GM19351 (cell line): Measurements from ENCODE around the gene SMTNL1.

Experiments
- ATAC-seq: cut with Tn5 transposase; IDR thresholded peaks from one replicate; pipeline ENCODE4 v1.9.1; 2021; ENCODE audit warnings: mild to moderate bottlenecking, moderate library complexity; ENCODE audit not compliant: unreplicated experiment

Gene SMTNL1

DNA sequence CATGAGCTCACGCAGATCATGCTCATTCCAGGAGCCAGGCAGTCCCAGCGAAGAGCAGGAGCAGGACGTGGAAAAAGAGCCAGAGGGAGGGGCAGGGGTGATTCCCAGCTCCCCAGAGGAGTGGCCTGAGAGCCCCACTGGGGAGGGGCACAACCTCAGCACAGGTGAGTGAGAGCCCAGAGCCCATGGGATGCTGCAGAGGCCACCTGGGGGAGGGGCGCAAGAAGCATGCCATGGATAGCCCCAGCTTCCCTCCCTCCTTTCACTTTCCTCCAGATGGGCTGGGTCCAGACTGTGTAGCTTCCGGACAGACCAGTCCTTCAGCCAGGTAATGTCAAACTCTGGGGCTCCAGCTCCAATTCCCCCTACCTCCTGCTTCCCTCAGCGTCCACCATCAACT, 6.2 kb downstream of the SMTNL1 start:
- ATAC-seq: no peak

DNA sequence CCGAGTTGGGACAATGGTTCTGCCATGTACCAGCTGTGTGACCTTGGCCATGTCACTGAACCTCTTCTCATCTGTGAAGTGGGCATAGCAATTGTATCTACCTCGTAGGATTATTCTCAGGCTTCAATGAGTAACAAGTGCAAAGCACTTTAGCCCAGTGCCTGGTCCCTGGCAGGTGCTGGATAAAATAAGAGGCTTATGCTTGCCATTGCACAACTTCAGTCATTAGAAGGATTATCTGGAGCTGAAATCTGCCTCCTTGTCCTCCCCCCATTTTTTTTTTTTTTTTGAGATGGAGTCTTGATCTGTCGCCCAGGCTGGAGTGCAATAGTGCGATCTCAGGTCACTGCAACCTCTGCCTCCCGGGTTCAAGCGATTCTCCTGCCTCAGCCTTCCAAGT, 7.2 kb downstream of the SMTNL1 start:
- no peak for ATAC-seq

DNA sequence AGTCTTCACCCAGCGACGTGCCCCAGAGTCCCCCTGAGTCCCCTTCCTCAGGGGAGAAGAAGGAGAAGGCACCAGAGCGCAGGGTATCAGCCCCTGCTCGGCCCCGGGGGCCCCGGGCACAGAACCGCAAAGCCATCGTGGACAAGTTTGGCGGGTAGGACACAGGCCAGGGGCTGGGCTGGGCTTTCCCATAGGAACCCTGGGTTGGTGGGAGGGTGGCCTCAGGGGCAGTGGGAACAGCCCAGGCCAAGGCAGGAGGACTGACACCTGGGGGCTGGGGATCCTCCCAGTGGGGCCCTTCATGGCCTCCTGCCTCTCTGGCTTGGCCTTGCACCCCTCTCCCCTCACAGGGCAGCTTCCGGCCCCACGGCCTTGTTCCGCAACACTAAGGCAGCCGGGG, 8.5 kb downstream of the SMTNL1 start:
- no peak for ATAC-seq

DNA sequence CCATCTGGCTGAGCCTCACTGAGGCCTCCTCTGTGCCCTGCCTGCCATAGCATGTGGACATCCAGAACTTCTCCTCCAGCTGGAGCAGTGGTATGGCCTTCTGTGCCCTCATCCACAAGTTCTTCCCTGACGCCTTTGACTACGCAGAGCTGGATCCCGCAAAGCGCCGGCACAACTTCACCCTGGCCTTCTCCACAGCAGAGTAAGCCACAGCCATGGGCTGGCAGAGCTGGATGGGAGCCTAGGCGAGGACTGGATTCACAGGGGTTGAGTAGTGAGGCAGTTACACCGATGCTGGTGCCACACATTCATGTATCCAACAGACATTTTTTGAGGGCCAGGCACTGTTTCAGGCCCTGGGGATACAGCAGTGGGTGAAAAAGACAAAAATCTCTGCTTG, 9.1 kb downstream of the SMTNL1 start:
- no peak for ATAC-seq

DNA sequence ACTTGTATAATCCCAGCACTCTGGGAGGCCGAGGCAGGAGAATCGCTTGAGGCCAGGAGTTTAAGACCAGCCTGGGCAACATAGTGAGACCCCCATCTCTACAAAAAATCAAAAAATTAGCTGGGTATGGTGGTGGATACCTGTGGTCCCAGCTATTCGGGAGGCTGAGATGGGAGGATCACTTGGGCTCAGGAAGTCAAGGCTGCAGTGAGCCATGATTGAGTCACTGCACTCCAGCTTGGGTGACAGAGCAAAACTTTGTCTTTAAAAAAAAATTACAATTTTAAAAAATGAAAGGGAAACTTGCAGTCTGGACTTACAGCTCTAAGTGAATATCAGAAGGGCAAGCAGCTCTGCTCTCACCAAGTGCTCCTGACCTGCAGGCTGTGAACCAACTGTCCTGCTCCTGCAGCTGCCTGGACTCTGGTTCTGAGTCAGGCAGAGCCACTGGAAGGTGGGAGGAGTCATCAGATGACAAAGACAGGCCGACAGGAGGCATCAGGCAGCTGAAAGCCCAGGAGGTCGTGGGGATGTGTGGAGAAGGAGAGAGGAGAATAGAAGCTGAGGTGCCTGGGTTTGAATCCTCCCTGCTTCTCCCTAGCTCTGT, 9.6 kb downstream of the SMTNL1 start:
- peak; percentile 78 for ATAC-seq

DNA sequence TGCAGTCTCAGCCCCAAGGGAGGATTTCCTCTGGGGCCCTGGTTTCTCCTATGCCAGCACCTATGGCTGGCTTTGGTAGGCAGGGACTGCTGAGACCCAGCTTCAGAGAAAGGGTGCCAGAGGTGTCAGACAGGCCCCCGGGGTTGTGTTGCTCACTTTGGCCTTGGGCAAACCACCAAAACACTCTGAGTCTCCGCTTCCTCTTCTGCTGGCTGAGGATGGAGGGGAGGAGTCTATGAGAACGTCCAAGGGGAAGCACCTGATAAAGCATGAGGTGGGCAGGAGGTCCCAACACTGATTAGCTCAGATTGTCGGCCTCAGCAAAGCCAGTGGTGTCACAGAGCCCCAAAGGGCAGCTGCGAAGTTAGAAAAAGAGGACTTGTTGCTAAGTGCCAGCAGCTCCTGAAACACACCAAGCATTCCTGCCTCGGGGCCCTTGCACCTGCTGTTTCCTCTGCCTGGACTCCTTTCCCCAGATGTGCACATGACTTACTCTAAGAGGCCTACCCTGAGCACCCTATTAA, 10.5 kb downstream of the SMTNL1 start:
- ATAC-seq: peak; percentile 87

DNA sequence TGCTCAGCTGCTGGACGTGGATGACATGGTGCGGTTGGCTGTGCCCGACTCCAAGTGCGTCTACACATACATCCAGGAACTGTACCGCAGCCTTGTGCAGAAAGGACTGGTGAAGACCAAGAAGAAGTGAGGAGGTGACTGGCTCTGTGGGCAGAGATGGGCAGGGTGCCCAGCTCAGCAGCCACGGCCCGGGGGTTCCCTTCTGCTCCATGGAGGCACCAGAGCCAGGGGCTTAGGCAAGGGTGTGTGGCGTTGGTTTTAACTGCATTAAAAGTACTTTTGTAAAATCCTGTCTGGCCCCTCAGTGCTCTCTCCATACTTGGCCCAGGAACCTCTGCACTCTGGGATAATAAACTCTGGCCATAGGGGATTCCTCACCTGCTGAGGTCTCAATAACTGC, 12.6 kb downstream of the SMTNL1 start:
- no peak for ATAC-seq

DNA sequence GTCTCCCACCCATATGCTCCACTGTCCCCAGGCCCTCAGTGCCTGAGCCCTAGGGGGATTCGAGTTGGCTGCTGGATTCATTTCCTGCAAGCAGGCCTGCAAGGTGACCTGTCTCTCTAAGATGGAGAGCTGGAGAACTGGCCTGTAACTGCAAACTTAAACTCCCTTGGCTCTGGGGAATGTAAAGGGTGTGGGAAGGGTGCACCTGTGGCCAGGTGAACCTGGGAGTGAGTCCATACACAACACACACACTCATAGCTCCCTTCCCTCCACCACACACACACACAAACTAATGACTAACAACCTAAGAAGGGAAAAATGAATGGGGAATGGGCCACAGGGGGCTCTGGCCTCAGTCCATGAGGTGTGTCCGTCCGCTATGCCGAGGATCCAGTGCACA, 14.5 kb downstream of the SMTNL1 start:
- ATAC-seq: no peak

DNA sequence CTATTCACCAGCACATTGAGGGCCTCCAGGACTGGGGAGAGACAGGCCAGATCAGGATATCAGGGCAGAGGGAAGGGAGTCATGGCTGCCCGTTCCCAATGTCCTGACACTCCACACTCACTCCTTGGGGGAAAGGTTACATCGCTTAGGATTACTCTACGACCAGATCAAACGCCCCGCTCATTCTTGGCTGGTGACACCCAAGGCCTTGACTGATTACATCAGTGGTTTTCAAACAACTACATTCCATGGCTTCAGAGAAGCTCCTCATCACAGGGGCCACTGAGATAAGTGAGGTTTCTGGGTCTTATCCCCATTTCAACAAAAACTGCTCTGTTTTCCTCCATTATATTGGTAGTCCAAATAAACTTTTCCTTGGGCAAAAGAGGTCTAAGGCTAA, 15.1 kb downstream of the SMTNL1 start:
- ATAC-seq: no peak

DNA sequence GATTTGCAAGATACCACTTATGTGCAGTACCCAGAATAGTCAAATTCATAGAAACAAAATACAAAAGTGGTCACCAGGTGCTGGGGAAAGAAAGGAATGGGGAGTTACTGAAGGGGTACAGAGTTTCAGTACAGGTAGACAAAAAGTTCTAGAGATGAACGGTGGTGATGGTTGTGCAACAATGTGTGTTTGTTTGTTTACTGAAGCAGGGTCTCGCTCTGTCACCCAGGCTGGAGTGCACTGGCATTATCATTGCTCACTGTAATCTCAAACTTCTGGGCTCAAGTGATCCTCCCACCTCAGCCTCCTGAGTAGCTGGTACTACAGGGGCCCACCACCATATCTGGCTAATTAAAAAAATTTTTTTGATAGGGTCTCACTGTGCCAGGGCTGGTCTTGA, 18.0 kb downstream of the SMTNL1 start:
- no peak for ATAC-seq

DNA sequence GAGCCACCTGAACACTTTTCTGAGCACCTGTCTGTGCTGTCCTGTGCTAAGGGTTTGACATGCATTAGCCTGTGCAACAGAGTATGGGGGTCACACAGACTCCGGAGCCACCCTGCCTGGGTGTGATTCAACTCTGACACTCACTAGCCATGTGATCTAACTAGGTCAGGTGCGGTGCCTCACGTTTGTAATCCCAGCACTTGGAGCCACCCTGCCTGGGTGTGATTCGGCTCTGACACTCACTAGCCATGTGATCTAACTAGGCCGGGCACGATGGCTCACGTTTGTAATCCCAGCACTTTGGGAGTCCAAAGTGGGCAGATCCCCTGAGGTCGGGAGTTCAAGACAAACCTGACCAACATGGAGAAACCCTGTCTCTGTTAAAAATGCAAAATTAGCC, 18.6 kb downstream of the SMTNL1 start:
- ATAC-seq: no peak

DNA sequence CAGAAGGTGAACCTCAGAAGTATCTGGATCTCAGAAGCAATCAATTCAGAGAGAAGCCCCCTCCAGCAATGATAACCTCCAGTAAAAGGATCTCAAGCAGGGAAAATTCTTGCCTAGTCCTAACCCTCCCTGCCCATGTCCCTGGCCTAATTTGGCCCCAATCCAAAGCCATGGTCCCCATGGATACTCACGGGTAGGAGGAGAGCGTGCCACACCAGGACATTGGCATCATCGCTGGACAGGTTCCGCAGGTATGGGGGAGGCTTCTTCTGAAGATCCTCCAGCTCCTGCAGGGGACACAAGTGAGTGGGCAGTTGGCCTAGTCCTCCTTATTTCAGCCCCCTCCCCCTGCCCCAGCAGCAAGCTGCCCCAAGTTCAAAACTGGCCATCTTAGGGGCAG, 22.8 kb downstream of the SMTNL1 start:
- no peak for ATAC-seq

DNA sequence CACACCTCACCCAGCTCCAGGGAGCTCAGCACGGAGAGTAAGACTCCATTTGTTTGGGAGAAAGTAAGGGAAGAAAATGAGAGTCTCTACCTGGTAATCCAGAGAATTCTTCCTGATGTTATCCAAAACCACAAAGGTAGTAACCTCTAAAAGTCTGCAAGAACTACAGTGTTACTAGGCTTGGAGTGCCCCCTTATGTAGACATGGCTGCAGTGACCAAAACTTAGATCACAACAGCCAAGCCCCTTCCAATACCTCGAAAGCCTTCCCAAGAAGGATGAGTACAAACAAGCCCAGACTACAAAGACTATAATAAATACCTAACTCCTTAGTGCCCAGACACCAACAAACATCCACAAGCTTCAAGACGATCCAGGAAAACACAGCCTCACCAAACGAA, 25.2 kb downstream of the SMTNL1 start:
- no peak for ATAC-seq

DNA sequence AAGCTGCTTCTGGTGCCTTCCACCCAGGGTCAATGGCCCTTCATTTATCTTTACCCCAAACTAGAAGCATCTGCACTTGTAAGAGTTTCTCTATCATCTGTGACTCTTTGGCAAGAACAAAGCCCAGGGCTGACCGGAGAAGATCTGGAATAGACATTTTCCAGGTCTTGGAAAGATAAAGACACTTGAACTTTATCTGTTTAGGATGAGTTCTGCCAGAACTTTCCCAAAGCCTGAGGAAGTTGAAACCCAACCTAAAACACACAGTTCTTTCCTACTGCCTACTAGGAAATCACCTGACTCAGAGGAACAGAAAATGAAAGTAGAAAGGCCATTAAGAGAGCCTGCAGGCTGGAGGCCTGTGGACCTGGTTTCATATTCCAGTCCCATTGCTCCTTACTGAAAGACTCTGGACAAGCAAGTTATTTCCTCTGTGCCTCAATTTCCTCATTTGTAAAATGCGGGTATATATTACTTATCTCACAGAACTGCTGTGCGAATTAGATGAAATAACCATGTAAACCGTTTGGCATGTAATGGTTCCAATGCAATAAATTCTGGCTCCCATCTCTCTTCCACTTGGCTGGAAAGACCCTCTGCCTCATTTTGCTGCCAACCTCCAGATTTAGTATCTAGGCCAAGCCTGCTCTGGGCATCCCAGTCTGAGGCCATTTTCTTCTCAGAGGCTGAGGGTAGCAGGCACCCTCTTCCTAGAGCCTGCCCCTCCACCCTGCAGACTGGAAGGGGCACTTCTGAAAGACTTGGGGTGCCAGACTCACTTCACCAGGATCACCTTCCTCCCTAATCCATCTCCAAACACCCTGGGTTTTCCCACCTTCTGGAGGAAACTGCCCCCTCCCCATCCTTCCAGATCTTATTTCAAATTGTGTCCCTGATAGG, 28.9 kb downstream of the SMTNL1 start:
- ATAC-seq: peak; percentile 57

DNA sequence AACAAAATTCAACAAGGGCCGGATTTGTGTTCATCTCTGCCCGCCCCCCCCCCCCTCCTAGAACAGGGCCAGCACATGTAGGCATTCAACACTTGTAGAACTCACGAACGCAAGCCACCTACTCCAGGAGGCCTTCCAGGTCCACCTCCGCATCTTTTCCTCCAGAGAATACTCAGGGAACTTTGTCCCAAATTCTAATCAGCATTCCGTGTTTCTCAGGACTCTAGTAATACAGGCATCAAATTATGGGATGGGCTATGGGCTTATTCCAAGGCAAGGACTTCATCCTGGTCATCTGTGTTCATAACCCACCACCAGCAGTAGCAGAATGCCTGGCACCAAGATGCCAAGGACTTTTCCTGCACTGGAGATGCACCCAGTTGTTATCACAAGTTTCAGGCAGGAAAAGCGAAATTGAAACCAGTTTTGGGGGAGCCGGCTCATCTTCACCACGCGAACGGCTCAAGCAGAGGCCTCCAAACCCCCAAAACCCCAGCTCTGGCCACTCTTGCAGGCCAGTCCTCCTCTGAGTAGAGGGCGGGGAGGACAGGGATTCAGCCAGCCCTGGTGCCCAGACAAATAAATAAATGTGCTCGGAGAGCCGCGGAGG, 29.6 kb downstream of the SMTNL1 start:
- ATAC-seq: peak; percentile 6

DNA sequence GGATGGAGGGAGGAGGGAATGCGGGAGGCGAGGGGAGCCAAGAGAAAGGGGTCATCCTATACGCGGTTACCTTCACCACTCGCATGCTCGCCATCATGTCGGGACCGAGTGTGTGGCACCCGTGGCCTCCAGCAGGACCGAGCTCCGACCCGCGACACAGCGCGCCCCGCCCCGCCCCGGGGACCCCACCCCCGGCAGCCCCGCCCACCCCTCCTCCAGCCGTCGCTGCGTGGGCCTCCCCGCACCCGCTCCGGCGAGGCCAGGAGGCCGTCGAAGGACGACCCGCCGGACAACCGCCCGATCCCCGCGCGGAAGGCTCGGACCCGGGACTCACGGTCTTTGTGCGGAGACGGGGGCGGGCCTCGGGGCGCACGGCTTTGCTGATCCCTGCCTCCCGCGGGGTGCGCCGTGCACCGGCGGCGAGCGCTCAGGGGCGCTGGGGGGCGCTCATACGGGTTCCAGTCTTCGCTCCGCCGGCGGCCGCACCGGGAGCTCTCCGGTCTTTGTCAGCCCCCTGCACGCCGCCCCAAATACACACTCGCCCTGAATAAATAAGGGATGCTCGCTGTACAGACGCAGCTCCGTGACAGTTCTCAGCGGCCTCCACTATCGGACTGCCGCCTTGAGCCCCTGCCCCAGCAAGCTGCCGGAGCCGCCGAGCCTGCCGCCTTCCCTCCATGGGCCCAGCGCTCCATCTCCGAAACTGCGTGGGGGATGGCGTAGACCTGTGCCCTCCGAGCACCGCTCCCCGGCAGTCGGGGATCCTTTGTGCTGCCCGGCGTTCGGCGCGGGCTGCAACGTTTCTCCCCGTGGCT, 30.3 kb downstream of the SMTNL1 start, which contains the start of gene UBE2L6:
UBE2L6 (minus strand) TSS at position 158 of the 815 bp plus-strand sequence; CDS start at position 97, 61 bp downstream.
- ATAC-seq: peak; percentile 71

DNA sequence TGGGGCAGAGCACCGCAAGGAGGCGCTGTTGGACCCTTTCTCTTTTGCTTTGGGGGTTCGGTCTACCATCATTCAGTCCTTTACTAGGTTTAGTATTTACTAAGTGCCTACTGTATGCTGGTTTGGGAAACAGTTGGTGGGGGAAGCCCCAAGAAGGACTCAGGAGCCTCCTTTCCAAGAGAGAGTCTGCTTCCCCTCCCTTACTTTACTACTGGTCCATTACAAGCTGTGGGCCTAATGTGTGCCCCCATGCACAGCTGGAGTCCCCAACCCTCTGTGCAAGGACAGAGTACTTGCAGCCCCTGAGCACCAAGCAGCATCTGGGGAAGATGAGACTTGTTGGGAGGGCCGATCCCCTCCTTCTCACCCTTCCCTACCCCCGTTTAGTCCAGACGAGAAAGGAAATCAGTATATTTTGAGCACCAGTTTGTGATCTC, 31.0 kb downstream of the SMTNL1 start:
- ATAC-seq: peak; percentile 11

DNA sequence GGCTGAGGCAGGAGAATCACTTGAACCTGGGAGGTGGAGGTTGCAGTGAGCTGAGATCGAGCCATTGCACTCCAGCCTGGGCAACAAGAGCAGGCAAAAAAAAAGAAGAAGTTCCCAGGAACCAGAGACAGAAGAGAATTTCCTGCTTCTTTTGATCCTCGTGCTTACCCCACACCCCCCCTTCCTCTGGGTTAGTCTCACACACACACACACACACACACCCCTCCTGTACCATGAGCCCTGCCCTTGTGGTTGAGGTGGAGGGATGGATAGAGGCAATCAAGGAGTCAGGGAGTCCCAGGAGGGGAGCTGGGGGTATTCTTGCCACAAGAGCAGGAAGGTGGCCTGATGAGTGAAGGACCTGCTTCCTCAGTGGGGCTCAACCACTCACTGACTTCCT, 34.2 kb downstream of the SMTNL1 start:
- ATAC-seq: no peak

DNA sequence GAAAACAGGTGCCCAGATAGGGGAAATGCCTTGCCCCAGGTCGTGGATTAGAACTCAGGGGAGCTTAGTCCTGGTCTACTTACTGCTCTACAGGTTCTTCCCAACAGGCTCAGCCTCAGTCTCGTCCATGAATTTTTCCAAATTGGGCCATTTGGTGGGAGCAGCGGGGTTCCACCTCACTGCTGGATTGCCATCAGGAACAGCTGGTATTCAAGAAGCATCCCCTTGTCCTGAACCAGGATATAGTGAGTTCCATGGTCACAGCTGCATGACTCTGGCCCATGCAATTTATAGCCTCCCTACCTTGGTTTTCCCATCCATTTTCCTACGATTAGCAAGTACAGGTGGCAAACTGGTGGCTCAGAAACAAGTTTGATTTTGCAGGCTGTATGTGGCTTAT, 36.7 kb downstream of the SMTNL1 start:
- ATAC-seq: no peak

DNA sequence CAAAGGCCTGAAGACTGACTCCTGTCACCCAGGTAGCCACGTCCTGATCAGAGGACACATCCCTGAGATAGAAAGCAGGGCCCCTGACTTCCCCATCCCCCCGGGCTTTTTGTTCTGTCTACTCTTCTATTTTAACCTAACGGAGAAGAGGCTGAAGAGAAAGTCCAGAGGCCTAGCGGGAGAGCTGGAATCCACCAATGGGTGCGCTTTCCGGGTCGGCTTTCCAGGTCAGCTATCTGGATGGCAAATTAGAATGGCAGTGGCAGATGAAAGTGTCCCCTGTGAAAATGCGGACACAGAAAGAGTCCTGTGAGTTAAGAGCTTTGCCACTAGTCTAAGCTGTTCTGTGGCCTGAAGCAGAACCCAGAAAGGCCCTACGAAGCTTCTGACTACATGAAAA, 46.9 kb downstream of the SMTNL1 start:
- no peak for ATAC-seq

DNA sequence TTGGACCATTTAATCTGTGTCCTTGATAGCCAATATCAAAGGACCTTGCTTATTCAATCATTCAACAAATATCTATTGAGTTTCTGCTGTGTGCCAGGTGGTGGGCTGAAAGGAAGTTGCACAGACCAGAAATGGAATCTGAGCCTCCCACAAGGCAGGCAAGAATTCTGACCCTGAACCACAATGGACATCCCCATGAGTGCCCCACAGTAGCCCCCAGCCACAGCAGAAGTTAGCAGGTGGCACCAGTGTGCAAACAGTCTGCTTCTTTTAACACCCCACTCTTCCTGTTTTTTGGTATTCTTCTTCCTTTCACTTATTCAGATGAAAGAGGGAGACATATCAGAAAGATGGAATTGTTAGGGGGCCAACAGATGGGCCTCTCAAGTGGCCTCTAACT, 47.9 kb downstream of the SMTNL1 start:
- ATAC-seq: no peak
